Panc1 (cell line): Measurements from ENCODE around the gene SLC16A11. TPM values are rescaled to one million over a fixed set of nuclear protein-coding genes. Genes with fewer than 3 reads are reported as not detected.

Experiments
- ATAC-seq: fragments of 200-7000 bp; cut with Tn5 transposase; 2 replicates; pipeline ENCODE4 v1.9.1; 2020; ENCODE audit warnings: mild to moderate bottlenecking, moderate library complexity
- BruUV-seq: library from RNA; stranded (reverse); fragments of 400-500 nt; replicated peaks from 2 replicates; lab custom pipeline; 2021; lab: Mats Ljungman, UMichigan
- CTCF ChIA-PET: fragments of 300-600 bp; sonication (Branson Sonifier 250); formaldehyde crosslinking; loops from one replicate; lab custom pipeline; 2022; ENCODE audit warnings: antibody characterized with exemption; lab: Charles Lee
- POLR2A ChIA-PET: fragments of 300-600 bp; sonication (Branson Sonifier 250); formaldehyde crosslinking; loops from one replicate; lab custom pipeline; 2022; ENCODE audit warnings: antibody characterized with exemption; lab: Charles Lee
- DNase-seq: peaks from one replicate; pipeline ENCODE4 v3.0.0-alpha.2; 2010; ENCODE audit warnings: low read depth, low spot score
- H3K27ac ChIP-seq: 2 replicates; pipeline ENCODE4 v1.5.1; 2011; ENCODE audit warnings: mild to moderate bottlenecking, low read length, inconsistent platforms
- H3K27me3 ChIP-seq: fragments of 200-500 bp; sonication (Bioruptor generic); 2 replicates; pipeline ENCODE4 v1.6.0; 2014; ENCODE audit warnings: low read length, inconsistent platforms; ENCODE audit not compliant: control insufficient read depth, insufficient read depth
- H3K36me3 ChIP-seq: fragments of 200-500 bp; sonication (Bioruptor generic); 2 replicates; pipeline ENCODE4 v1.5.1; 2014; ENCODE audit warnings: inconsistent platforms, mild to moderate bottlenecking, low read length, moderate library complexity; ENCODE audit not compliant: control insufficient read depth, insufficient read depth
- H3K4me1 ChIP-seq: 2 replicates; pipeline ENCODE4 v1.5.1; 2011; ENCODE audit warnings: inconsistent platforms, mild to moderate bottlenecking, low read length, moderate library complexity; ENCODE audit not compliant: control insufficient read depth, insufficient read depth
- H3K4me3 ChIP-seq, 2 experiments: 2 replicates each; pipeline ENCODE4 v1.5.1; 2011 to 2012; ENCODE audit warnings: low read depth in 2 of 2, low read length in 2 of 2, mild to moderate bottlenecking in 2 of 2, inconsistent platforms in 1 of 2, moderate library complexity in 1 of 2
- H3K9me3 ChIP-seq: fragments of 200-500 bp; sonication (Bioruptor generic); 2 replicates; pipeline ENCODE4 v1.5.1; 2014; ENCODE audit warnings: low read depth, mild to moderate bottlenecking, inconsistent platforms, low read length, moderate library complexity; ENCODE audit not compliant: control insufficient read depth, insufficient read depth
- POLR2AphosphoS5 ChIP-seq: IDR thresholded peaks from 2 replicates; pipeline ENCODE4 v1.6.1; 2012; ENCODE audit warnings: mild to moderate bottlenecking, low read depth, low read length, moderate library complexity
- SIN3A ChIP-seq: IDR thresholded peaks from 2 replicates; pipeline ENCODE4 v1.6.1; 2012; ENCODE audit warnings: low read depth, mild to moderate bottlenecking, low read length, moderate library complexity, borderline replicate concordance; ENCODE audit not compliant: insufficient read depth
- TCF7L2 ChIP-seq: IDR thresholded peaks from 2 replicates; pipeline ENCODE4 v1.6.1; 2011; ENCODE audit warnings: mild to moderate bottlenecking, low read depth, low read length, inconsistent platforms
- in situ Hi-C: cut with HindIII; loops from 2 replicates; pipeline ENCODE4 v1.10.0; 2016; ENCODE audit warnings: low sequenced_read_pairs, low pct_unique_long_range_greater_than_20kb
- intact Hi-C: fragments of 100-400 bp; cut with micrococcal nuclease; formaldehyde crosslinking; loops from one replicate; pipeline ENCODE4 v1.10.0; 2022; ENCODE audit not compliant: unreplicated experiment
- total RNA-seq: library from RNA; stranded (reverse); gene quantifications from one replicate; pipeline ENCODE4 v1.2.1, GENCODE V29; 2021; ENCODE audit not compliant: unreplicated experiment
- TF ChIP-seq, protein P1 (sequence below): fragments of 450-650 bp; IDR thresholded peaks from 2 replicates; pipeline ENCODE4 v1.5.1; 2017; ENCODE audit warnings: mild to moderate bottlenecking
- TF ChIP-seq, protein P2 (sequence below), 2 experiments: IDR thresholded peaks; 2 replicates each; pipeline ENCODE4 v1.6.1; 2011 to 2012; ENCODE audit warnings: low read depth in 2 of 2, control low read depth in 1 of 2, low read length in 1 of 2, mild to moderate bottlenecking in 1 of 2, moderate library complexity in 1 of 2; ENCODE audit not compliant: insufficient read depth in 1 of 2

Gene SLC16A11
- total RNA-seq, 1 experiment from 2014 or later, result not detected

DNA sequence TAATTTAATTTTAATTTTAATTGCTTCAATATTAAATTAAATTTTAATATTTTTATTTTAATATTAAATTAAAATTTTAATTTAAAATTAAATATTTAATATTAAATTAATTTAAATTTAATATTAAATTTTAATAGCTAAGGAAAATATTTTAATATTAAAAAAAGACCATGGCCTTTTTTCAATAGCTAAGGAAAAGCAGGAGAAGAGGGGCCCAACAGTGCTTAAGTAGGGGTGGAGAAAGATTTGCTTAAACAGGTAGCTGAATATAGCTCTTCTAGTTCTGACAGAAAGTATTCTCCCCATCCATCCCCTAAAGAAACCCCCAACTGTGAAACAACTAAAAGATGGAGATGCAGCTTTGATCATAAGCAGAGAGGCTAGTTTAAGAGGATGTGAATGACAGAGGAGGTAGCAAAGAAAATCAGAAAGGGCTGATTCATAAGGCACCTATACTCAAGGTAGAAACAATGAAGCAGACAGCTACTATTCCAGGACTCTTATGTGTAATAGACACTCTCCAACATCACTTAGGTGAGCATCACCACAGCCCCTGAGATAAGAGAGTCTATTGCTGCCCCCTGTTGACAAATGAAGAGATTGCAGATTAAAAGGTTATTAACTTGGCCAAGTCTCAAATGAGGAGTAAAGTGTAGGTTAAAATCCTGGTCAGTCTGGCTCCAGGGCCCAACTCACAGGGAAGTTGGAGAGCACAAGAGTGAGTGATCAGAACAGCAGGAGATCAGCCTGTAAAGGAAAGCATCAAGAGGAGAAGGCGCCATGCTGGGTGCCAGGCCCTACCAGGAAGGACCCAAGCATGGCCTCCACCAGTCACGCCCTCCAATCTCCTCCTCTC lies 39.3 kb downstream of the SLC16A11 start:
- POLR2A ChIA-PET, result interaction anchor here (0.6 kb wide), 2 partner anchors 69 to 106 kb away, joined by 3 read pairs; no protein-coding TSS in a partner anchor
- Histone ChIP-seq H3K36me3 (peaks cover 7% of the 10 kb centered on the region), H3K27ac (no peak overlapping the region), H3K4me3 (no peak overlapping the region), H3K27me3 (no peaks in the 10 kb centered on the region), H3K9me3 (no peaks in the 10 kb centered on the region), H3K4me1 (no peaks in the 10 kb centered on the region)
- no peak for DNase-seq
- TF ChIP-seq, protein P1, sequence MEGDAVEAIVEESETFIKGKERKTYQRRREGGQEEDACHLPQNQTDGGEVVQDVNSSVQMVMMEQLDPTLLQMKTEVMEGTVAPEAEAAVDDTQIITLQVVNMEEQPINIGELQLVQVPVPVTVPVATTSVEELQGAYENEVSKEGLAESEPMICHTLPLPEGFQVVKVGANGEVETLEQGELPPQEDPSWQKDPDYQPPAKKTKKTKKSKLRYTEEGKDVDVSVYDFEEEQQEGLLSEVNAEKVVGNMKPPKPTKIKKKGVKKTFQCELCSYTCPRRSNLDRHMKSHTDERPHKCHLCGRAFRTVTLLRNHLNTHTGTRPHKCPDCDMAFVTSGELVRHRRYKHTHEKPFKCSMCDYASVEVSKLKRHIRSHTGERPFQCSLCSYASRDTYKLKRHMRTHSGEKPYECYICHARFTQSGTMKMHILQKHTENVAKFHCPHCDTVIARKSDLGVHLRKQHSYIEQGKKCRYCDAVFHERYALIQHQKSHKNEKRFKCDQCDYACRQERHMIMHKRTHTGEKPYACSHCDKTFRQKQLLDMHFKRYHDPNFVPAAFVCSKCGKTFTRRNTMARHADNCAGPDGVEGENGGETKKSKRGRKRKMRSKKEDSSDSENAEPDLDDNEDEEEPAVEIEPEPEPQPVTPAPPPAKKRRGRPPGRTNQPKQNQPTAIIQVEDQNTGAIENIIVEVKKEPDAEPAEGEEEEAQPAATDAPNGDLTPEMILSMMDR, result peak; percentile 77
- TF ChIP-seq POLR2AphosphoS5, result no peak
- no TSS peak for BruUV-seq
- peak; percentile 89 for ATAC-seq
- in situ Hi-C loops (no loop called here), intact Hi-C loops (loop anchor here (2.0 kb wide), 1 partner anchor 92 kb away; no protein-coding TSS in a partner anchor)
- CTCF ChIA-PET, result interaction anchor here (0.6 to 1.5 kb wide), 6 partner anchors 17 to 161 kb away, joined by 3 to 15 read pairs (median 8); no protein-coding TSS in a partner anchor

DNA sequence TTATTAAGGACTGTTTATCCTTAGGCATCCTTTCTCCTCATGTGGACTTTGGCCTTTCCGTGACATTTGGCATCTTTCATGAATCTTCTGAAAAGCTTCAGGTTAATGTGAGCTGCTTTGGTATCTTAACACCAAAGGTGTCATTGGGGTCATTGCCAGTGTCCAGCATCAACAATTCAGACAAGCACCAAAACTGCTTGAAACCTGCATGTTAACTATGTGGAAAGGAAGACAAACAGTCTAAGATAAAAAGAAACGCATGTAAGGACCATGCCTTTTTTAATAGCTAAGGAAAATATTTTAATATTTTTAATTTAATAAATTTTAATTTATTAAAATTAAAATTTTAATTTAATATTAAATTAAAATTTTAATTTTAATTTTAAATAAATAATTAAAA lies 40.1 kb downstream of the SLC16A11 start:
- in situ Hi-C loops, result no loop called here
- intact Hi-C loops, result loop anchor here (2.0 kb wide), 1 partner anchor 91 kb away; no protein-coding TSS in a partner anchor
- Histone ChIP-seq H3K4me1 (no peaks in the 10 kb centered on the region), H3K4me3 (no peak overlapping the region), H3K27me3 (no peaks in the 10 kb centered on the region), H3K9me3 (no peaks in the 10 kb centered on the region), H3K27ac (no peak overlapping the region), H3K36me3 (peaks cover 7% of the 10 kb centered on the region)
- TF ChIP-seq SIN3A (no peak), TCF7L2 (no peak), POLR2AphosphoS5 (no peak)
- TF ChIP-seq, protein P1, result no peak
- TF ChIP-seq, protein P2, sequence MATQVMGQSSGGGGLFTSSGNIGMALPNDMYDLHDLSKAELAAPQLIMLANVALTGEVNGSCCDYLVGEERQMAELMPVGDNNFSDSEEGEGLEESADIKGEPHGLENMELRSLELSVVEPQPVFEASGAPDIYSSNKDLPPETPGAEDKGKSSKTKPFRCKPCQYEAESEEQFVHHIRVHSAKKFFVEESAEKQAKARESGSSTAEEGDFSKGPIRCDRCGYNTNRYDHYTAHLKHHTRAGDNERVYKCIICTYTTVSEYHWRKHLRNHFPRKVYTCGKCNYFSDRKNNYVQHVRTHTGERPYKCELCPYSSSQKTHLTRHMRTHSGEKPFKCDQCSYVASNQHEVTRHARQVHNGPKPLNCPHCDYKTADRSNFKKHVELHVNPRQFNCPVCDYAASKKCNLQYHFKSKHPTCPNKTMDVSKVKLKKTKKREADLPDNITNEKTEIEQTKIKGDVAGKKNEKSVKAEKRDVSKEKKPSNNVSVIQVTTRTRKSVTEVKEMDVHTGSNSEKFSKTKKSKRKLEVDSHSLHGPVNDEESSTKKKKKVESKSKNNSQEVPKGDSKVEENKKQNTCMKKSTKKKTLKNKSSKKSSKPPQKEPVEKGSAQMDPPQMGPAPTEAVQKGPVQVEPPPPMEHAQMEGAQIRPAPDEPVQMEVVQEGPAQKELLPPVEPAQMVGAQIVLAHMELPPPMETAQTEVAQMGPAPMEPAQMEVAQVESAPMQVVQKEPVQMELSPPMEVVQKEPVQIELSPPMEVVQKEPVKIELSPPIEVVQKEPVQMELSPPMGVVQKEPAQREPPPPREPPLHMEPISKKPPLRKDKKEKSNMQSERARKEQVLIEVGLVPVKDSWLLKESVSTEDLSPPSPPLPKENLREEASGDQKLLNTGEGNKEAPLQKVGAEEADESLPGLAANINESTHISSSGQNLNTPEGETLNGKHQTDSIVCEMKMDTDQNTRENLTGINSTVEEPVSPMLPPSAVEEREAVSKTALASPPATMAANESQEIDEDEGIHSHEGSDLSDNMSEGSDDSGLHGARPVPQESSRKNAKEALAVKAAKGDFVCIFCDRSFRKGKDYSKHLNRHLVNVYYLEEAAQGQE (IDR thresholded peaks at IDR 0.05; ENCODE audit: insufficient read depth in 1 of 2, low read depth in 2 of 2, low read length in 1 of 2), result no peak
- no peak for ATAC-seq
- no TSS peak for BruUV-seq
- ChIA-PET CTCF (interaction anchor here (1.2 to 1.5 kb wide), 4 partner anchors 89 to 160 kb away, joined by 3 to 15 read pairs (median 10); no protein-coding TSS in a partner anchor), POLR2A (no interaction called here)
- DNase-seq, result no peak
